Astrocyte of the cerebellum (primary cell): ENCODE measurements around the gene SPINK4.

ENCODE experiments used
- DNase-seq: peaks from one replicate; pipeline ENCODE4 v3.0.0-alpha.2; 2011; ENCODE audit warnings: low read depth
- H3K4me3 ChIP-seq: 2 replicates; pipeline ENCODE4 v1.5.1; 2011; ENCODE audit warnings: mild to moderate bottlenecking, low read depth, low read length, moderate library complexity
- in situ Hi-C: cut with HindIII; loops from 2 replicates; pipeline ENCODE4 v1.10.0; 2017; ENCODE audit warnings: low sequenced_read_pairs
- TF ChIP-seq, protein P1 (sequence below): IDR thresholded peaks from 2 replicates; pipeline ENCODE4 v1.5.1; 2012; ENCODE audit warnings: low read length, low read depth, moderate library complexity, mild to moderate bottlenecking; ENCODE audit errors: missing control alignments

SPINK4 gene

DNA sequence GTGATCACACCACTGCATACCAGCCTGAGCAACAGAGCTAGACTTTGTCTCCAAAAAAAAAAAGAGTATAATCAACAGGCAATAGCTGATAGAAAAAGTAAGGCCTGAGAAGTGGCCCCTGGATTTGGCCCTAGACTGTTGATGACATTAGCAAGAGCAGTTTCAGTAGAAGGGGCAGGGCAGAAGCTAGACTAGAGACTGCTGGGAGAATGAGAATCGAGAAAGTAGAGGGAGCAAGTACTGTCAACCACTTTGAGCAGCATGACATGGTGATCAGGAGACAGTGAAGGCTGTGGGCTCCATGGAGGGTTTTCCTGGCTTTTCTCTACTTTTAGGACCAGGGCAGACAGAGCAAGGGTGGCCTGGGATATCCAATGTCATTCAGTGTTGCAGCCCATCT lies 37.9 kb upstream of the SPINK4 start:
- no peak for DNase-seq
- no peak overlapping the region for H3K4me3 ChIP-seq
- in situ Hi-C loops = no loop called here
- TF ChIP-seq, protein P1, sequence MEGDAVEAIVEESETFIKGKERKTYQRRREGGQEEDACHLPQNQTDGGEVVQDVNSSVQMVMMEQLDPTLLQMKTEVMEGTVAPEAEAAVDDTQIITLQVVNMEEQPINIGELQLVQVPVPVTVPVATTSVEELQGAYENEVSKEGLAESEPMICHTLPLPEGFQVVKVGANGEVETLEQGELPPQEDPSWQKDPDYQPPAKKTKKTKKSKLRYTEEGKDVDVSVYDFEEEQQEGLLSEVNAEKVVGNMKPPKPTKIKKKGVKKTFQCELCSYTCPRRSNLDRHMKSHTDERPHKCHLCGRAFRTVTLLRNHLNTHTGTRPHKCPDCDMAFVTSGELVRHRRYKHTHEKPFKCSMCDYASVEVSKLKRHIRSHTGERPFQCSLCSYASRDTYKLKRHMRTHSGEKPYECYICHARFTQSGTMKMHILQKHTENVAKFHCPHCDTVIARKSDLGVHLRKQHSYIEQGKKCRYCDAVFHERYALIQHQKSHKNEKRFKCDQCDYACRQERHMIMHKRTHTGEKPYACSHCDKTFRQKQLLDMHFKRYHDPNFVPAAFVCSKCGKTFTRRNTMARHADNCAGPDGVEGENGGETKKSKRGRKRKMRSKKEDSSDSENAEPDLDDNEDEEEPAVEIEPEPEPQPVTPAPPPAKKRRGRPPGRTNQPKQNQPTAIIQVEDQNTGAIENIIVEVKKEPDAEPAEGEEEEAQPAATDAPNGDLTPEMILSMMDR = no peak

DNA sequence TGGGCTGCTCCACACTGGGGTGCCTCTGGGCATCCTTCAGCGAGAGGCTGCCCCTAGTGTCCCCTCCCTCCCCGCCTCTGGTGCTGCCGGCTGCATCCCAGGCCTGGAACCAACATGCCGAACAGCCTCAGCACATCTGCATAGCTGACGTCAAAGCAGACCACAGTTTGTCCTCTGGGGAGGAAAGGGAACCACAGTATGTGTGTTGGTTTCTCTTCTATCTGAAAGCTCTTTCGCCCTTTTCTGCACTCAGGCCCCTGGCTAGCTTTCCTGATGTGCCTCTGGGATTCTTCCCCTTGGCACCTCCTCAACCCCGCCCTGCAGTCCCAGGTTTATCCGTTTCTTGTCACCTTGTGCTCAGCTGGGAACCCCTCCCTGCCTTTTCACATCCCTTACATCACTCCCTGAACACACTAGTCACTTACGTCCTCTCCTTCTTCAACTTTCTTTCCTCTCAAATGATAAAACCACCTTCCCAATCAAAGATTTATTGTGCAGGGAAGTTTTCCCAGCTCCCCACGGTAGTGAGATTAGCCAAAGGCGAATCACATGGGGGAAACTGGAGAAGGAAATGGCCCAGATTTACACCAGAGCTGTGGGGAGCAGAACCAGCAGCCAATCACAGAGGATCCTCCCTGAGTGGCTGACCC lies 37.3 kb upstream of the SPINK4 start:
- TF ChIP-seq, protein P1 = no peak
- in situ Hi-C loops = no loop called here
- DNase-seq = peak; percentile 49
- no peak overlapping the region for H3K4me3 ChIP-seq

DNA sequence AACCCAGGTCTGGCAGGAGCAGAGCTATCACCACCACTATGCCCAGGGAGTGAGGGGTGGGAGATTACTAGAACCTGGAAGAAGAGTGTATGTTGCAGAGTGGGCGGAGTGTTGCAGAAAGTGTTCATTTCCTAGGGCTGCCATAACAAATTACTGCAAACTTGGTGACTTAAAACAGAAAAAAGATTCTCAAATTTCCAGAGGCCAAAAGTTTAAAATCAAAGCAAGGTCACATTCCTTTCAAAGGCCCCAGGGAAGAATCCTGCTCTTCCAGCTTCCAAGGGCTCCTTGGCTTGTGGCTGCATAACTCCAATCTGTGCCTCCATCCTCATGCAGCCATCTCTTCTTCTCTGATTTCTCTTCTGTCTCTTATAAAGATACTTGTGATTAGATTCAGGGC lies 30.6 kb upstream of the SPINK4 start:
- H3K4me3 ChIP-seq = no peak overlapping the region
- TF ChIP-seq, protein P1 = no peak
- DNase-seq = no peak
- in situ Hi-C loops = no loop called here

DNA sequence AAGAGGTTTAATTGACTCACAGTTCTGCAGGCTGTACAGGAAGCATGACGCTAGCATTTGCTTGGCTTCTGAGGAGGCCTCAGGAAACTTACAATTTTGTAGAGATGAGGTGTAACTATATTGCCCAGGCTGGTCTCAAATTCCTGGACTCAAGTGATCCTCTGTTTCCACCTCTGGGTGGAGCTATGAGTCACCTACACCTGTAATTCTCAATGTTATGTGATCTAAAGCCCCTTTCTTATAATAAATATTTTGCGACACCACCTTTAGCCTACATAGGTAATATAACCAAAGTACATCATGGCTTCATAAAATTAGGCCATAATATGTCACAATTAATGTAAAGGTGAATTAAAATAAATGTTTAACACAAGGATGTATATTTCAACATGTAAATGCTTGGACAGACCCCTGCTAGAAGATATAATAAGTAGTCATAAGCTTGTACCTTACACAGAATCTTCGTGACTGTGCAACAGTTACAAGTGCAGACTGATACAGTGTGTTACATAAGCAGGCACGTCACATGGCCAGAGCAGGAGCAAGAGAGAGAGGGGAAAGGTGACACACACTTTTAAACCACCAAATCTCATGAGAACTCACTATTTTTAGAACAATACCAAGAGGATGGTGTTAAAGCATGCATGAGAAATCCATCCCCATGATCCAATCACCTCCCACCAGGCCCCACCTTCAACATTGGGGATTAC lies 29.8 kb upstream of the SPINK4 start:
- no peak overlapping the region for H3K4me3 ChIP-seq
- no peak for DNase-seq
- TF ChIP-seq, protein P1 = no peak
- in situ Hi-C loops = no loop called here

DNA sequence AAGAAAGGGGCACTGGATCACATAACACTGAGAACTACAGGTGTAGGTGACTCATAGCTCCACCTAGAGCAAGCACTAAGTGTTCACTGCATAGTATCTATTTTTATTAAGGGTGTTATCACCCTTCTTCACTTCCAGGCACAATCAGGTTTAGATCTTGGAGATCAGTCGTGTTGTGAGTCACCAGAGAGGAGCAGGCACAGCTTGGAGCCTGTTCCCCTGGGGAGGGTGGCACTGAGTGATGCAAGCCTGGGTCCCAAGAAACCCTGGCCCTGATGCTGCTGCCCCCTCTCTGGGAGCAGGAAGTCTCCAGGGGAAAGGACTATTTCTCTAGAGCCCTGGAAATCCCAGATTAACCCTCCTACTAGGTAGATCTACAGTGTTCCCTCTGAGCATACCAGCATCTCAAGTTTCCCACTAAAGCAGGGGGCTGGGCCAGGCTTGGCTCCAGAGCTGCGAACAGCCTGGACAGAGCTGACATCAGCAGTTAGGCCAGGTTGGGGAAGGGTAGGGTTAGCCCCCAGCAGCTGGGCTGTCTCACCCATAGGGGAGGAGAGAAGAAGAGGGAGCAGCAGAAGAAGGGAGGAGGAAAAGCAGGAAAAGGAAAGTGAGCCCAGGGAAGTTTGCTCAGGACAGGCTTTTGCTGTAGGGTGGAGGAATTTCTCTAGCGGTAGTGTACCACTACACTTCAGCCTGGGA lies 28.1 kb upstream of the SPINK4 start:
- no peak overlapping the region for H3K4me3 ChIP-seq
- in situ Hi-C loops = no loop called here
- TF ChIP-seq, protein P1 = no peak
- no peak for DNase-seq

DNA sequence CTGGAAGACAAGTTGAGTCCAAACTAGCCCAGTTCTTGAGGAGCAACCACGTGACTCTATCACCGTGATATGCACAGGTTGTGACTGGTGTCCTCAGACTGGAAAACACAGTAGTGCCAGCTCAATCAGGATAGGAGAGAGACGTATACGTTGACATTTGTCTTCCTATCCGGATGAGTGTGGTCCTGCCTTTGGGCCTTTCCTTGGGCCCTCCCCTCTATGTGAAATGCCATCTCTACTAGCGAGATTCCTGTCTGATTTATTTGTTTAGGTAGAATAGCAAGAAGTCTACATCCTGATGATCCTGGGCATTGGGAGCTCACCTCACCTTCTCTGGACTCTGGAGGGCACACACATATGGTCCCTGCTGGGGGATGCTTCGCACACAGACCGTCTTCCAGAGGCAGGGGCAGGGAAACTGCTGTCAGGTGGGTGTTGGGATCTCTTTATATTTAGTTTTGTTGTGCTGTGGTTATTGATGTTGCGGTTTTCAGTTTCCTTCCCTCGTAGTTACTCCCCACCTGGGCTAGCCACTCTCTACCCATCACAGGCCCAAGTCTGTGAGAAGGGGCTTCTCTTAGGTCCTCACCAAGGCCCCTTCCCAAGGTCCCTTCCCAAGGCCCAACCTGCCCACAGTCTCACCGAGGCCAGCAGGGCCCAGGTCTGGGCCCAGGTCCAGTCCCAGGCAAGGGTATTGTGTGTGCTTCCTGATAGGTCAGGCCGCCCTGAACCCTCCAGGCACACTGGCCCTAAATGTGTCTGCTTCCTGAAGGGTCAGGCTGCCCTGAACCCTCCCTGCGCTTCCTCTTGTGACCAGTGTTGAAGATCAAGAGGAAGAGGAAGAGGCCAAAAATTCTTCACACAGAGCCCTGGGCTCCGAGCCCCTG lies 19.0 kb upstream of the SPINK4 start:
- DNase-seq = no peak
- H3K4me3 ChIP-seq = no peak overlapping the region
- TF ChIP-seq, protein P1 = no peak
- in situ Hi-C loops = loop anchor here (10.0 kb wide), 1 partner anchor 96 kb away; no protein-coding TSS in a partner anchor
